Colonic mucosa (tissue), 4 donors: ENCODE measurements around the gene GALNT11. TPM values are rescaled to one million over a fixed set of nuclear protein-coding genes. Genes with fewer than 3 reads are reported as not detected.
A peak's percentile ranks its signal among the peaks of the same experiment; 100 is the strongest.

ENCODE experiments used
- DNase-seq: peaks from one replicate; pipeline ENCODE4 v3.0.0-alpha.2; 2020
- H3K27ac ChIP-seq: fragments of 200-600 bp; one replicate; pipeline ENCODE4 v1.8.0; 2021
- H3K27me3 ChIP-seq: fragments of 200-600 bp; one replicate; pipeline ENCODE4 v1.8.0; 2021
- H3K36me3 ChIP-seq: fragments of 200-600 bp; one replicate; pipeline ENCODE4 v1.8.0; 2021
- H3K4me1 ChIP-seq: fragments of 200-600 bp; one replicate; pipeline ENCODE4 v1.8.0; 2021; ENCODE audit warnings: mild to moderate bottlenecking
- H3K4me3 ChIP-seq: fragments of 200-600 bp; one replicate; pipeline ENCODE4 v1.8.0; 2021
- H3K9ac ChIP-seq, 2 donors: one replicate each; pipeline ENCODE4 v1.7.0; 2013; ENCODE audit warnings: control low read depth in 2 of 2, low read depth in 2 of 2, low read length in 2 of 2
- H3K9me3 ChIP-seq: fragments of 200-600 bp; one replicate; pipeline ENCODE4 v1.8.0; 2021
- intact Hi-C: fragments of 100-400 bp; cut with DNase I; formaldehyde crosslinking; loops from one replicate; pipeline ENCODE4 v1.14.1; 2022
- total RNA-seq, 2 donors: library from RNA; stranded (reverse); fragmentation: NEBNext Ultra II Directional in 1 of 2; extraction: Animal tissue kit (Norgen Biotek cat#: 25700) in 1 of 2; gene quantifications; one replicate each; pipeline ENCODE4 v1.2.1, GENCODE V29; 2021
- TF ChIP-seq, protein P1 (sequence below): fragments of 200-600 bp; IDR thresholded peaks from one replicate; pipeline ENCODE4 v1.8.0; 2022; ENCODE audit warnings: antibody characterized with exemption, mild to moderate bottlenecking
- donor health status: healthy.
- donor health status: DM: no; HTN: no; CAD: no.
- donor health status: DM: no; HTN: no; CAD: no.

The GALNT11 gene
- total RNA-seq, 2 donors from 2014 or later: 18.5 to 20.8 TPM

DNA sequence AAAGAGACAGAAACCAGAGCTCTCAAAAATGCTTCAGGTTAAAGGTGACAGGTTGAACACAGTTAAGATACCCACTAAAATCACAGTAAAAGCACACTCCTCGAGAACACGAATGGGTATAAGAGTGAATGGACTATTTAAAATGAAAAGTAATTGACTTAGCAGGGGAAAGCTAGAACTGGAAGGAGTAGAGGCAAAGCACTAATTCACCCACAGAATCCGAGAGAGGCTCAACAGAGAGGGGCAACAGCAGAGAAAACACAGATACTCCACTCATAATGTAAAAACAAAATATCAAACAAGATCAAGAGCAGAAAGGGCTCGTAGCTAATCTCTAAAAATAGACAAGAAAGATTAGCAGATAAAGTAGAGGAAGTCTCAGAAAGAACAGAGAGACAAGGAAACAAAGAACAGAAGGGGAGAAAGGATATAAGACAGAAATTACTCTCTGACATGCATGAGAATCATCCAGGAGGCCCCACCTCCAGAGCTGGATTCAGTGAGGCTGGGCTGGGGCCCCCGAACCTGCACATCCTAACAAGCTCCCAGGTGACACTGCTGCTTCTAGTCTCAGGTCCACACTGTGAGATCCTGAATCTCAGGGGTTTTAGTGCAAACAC, 117.6 kb downstream of the GALNT11 start:
- no peaks in the 10 kb centered on the region for H3K9me3 ChIP-seq
- H3K4me3 ChIP-seq: no peak overlapping the region
- no peak for DNase-seq
- no peak overlapping the region for H3K9ac ChIP-seq
- peaks cover 18% of the 10 kb centered on the region for H3K36me3 ChIP-seq
- no peaks in the 10 kb centered on the region for H3K4me1 ChIP-seq
- TF ChIP-seq, protein P1, sequence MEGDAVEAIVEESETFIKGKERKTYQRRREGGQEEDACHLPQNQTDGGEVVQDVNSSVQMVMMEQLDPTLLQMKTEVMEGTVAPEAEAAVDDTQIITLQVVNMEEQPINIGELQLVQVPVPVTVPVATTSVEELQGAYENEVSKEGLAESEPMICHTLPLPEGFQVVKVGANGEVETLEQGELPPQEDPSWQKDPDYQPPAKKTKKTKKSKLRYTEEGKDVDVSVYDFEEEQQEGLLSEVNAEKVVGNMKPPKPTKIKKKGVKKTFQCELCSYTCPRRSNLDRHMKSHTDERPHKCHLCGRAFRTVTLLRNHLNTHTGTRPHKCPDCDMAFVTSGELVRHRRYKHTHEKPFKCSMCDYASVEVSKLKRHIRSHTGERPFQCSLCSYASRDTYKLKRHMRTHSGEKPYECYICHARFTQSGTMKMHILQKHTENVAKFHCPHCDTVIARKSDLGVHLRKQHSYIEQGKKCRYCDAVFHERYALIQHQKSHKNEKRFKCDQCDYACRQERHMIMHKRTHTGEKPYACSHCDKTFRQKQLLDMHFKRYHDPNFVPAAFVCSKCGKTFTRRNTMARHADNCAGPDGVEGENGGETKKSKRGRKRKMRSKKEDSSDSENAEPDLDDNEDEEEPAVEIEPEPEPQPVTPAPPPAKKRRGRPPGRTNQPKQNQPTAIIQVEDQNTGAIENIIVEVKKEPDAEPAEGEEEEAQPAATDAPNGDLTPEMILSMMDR: no peak
- H3K27me3 ChIP-seq: no peaks in the 10 kb centered on the region
- intact Hi-C loops: no loop called here
- no peak overlapping the region for H3K27ac ChIP-seq

DNA sequence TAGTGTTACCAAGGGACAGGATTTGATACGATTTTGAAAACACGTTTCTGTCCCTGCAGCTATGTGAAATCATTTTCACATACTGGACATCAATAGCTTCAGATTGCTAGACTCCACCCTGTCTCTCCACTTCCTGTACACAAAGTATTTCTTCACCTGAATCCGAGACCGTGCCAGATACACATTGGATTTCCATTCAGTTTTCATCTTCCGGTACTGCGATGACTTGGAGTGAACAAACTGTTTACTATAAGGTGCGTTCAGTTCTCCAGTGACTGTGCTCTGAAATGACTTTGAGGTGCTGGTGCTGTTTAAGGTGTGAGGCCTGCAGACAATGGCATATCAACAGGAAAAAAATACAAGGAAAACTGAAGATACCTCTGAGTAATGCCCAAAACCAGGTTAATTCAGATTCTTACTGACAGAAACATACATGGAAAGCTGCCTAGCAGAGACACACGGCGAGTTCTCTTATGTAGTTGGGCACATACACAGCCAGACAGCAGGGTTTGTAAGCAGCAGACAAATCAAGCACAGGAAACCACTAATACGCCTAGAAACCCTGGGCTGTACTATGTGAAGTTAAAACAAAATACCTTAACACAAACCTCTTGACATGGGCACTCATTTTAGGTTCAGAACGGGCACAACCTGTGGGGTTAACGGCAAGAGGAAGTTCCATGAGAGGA, 119.2 kb downstream of the GALNT11 start:
- H3K4me1 ChIP-seq: no peaks in the 10 kb centered on the region
- H3K27me3 ChIP-seq: no peaks in the 10 kb centered on the region
- TF ChIP-seq, protein P1: no peak
- intact Hi-C loops: no loop called here
- DNase-seq: no peak
- H3K9me3 ChIP-seq: no peaks in the 10 kb centered on the region
- H3K9ac ChIP-seq: no peak overlapping the region
- H3K27ac ChIP-seq: no peak overlapping the region
- peaks cover 11% of the 10 kb centered on the region for H3K36me3 ChIP-seq
- no peak overlapping the region for H3K4me3 ChIP-seq

DNA sequence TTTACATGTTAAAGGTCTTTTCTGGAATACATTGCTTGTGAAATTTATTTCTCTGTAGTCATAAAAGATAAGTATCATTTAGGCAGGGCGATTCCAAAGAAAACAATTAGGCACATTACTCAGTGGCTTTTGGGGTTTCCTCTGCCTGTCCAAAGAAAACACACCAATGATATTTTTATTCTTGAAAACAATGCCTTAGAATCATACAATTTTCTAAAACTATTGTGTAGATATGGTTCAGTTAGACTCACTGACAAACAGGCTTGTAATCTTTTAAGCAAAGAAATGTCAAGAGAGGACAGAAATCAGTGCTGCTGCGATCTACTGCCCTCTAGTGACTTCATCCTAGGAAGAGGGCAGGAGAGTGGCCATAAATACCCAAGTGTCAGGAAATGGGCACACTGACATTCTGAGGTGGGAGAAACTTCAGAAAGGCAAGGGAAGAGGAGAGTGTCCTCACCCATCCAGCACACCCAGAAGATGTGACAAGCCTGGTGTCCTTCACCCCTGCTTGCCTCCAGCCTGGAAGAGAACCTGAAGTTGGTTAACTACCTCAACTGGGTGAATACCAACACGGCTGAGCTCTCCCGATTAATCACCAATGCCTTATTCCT, 120.5 kb downstream of the GALNT11 start:
- DNase-seq: peak; percentile 35
- H3K9ac ChIP-seq: no peak overlapping the region

DNA sequence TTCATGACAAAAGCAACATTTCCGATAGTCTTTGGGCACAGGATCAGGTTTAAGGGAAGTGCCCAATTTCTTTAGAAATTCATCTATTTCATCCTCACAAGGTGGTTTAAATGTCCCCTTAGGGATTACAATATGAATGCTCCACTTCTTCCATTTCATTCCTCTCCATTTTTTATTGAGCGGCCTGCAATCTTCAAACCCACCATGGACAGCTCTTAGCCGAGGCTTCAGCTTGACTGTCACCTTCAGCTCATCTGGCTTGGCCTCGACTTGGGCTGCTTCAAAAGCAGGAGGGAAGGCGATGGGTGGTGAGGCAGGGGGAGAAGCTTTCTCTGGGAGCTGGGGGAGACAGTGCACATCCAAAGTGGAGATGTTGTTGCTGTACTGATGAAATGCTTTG, 123.2 kb downstream of the GALNT11 start:
- H3K9ac ChIP-seq: no peak overlapping the region
- DNase-seq: no peak
- no peak overlapping the region for H3K27ac ChIP-seq
- intact Hi-C loops: no loop called here
- no peaks in the 10 kb centered on the region for H3K4me1 ChIP-seq
- no peaks in the 10 kb centered on the region for H3K9me3 ChIP-seq
- peaks cover 17% of the 10 kb centered on the region for H3K36me3 ChIP-seq
- TF ChIP-seq, protein P1: no peak
- no peak overlapping the region for H3K4me3 ChIP-seq
- no peaks in the 10 kb centered on the region for H3K27me3 ChIP-seq

More for the DNA sequence above, 120.5 kb downstream of the GALNT11 start:
- H3K27me3 ChIP-seq: no peaks in the 10 kb centered on the region
- TF ChIP-seq, protein P1: peak; percentile 29
- no peaks in the 10 kb centered on the region for H3K4me1 ChIP-seq
- H3K9me3 ChIP-seq: no peaks in the 10 kb centered on the region
- H3K36me3 ChIP-seq: peaks cover 11% of the 10 kb centered on the region
- no peak overlapping the region for H3K27ac ChIP-seq
- intact Hi-C loops: no loop called here
- H3K4me3 ChIP-seq: no peak overlapping the region

DNA sequence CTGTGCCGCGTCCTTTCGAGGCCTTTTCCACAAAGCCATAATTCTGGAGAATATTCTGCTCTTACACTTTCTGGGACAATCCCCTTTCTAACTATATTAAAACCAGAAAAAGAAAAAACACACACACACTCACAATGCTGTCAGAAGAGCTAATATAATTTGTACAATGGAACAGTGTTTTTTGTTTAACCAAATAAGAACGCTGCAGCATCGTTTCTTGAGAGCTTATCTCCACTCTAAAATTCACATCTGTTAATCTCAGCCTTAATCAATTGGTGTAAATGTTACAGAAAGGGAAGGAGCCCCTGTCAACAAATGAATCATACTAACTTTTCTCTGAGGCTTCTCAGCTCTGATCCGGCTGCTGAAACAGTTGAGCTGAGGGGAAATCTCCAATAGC, 123.9 kb downstream of the GALNT11 start:
- no peak overlapping the region for H3K4me3 ChIP-seq
- intact Hi-C loops: no loop called here
- H3K27ac ChIP-seq: no peak overlapping the region
- TF ChIP-seq, protein P1: no peak
- no peaks in the 10 kb centered on the region for H3K4me1 ChIP-seq
- H3K9me3 ChIP-seq: no peaks in the 10 kb centered on the region
- H3K9ac ChIP-seq: no peak overlapping the region
- peaks cover 12% of the 10 kb centered on the region for H3K36me3 ChIP-seq
- DNase-seq: no peak
- no peaks in the 10 kb centered on the region for H3K27me3 ChIP-seq
